AG10803 (cell line): ENCODE data around the gene DNAJC22.

Source experiments
- DNase-seq: peaks from one replicate; pipeline ENCODE4 v3.0.0; 2010; ENCODE audit warnings: low read depth
- H3K4me3 ChIP-seq: 2 replicates; pipeline ENCODE4 v1.5.1; 2011; ENCODE audit warnings: mild to moderate bottlenecking, low read length, control low read depth
- CTCF ChIP-seq: conservative IDR thresholded peaks from 2 replicates; pipeline ENCODE4 v1.5.1; 2011; ENCODE audit warnings: mild to moderate bottlenecking, low read length, control low read depth, inconsistent platforms

DNAJC22 gene

GRCh38 chr12:49336645-49337584 lies 9.8 kb upstream of the DNAJC22 start, which contains the start of gene C1QL4:
TSS of gene C1QL4 (minus strand) at chr12:49337188. CDS start at chr12:49336477, 711 bp downstream.
- peak within 1 kb of the TSS; percentile 47 for H3K4me3 ChIP-seq
- DNase-seq = peak; percentile 45
- TF ChIP-seq CTCF = peak; percentile 68

GRCh38 chr12:49338830-49339463 lies 7.7 kb upstream of the DNAJC22 start:
- no peak for TF ChIP-seq CTCF
- no peak overlapping the region for H3K4me3 ChIP-seq
- no peak for DNase-seq

GRCh38 chr12:49339464-49339861 lies 7.2 kb upstream of the DNAJC22 start:
- no peak for DNase-seq
- no peak overlapping the region for H3K4me3 ChIP-seq
- no peak for TF ChIP-seq CTCF

- DNase-seq = no peak
- TF ChIP-seq CTCF = no peak
- H3K4me3 ChIP-seq = no peak overlapping the region
These were observed 6.4 kb upstream of the DNAJC22 start for GRCh38 chr12:49340095-49340870.

- DNase-seq = no peak
- H3K4me3 ChIP-seq = no peak overlapping the region
- no peak for TF ChIP-seq CTCF
These were observed 5.5 kb upstream of the DNAJC22 start for GRCh38 chr12:49340971-49341776.

- H3K4me3 ChIP-seq = no peak overlapping the region
These were observed 5.0 kb upstream of the DNAJC22 start for GRCh38 chr12:49341777-49342065.

More at GRCh38 chr12:49341777-49342065, 5.0 kb upstream of the DNAJC22 start:
- no peak for DNase-seq
- no peak for TF ChIP-seq CTCF
